Measurements from ENCODE around the gene GAREM2. TPM values are rescaled to one million over a fixed set of nuclear protein-coding genes. Genes with fewer than 3 reads are reported as not detected.

Gene GAREM2
- polyA plus RNA-seq, 2 of the 4 experiments (the other 2 are of a cell fraction): 5.1 to 5.9 TPM

- no peaks in the 10 kb centered on the region for H3K4me1 ChIP-seq
- FAIRE-seq (no peak), ATAC-seq (no peak), DNase-seq (ENCODE audit: low read depth in 1 of 2, low spot score in 1 of 2) (no peak)
- no peaks in the 10 kb centered on the region for H3K9me3 ChIP-seq
- no peak overlapping the region for H3K4me3 ChIP-seq
- no peak for TF ChIP-seq ESRRA (IDR thresholded peaks at IDR 0.05; ENCODE audit: borderline replicate concordance, low read length)
- no peak for TF ChIP-seq SREBF2 (IDR thresholded peaks at IDR 0.05)
- TF ChIP-seq SMC3 (IDR thresholded peaks at IDR 0.05): no peak
- no peak for TF ChIP-seq EHMT2 (IDR thresholded peaks at IDR 0.05; ENCODE audit: low read depth)
- TF ChIP-seq FOSL2 (IDR thresholded peaks at IDR 0.05): no peak
- TF ChIP-seq FOSL2 (CRISPR knock-in tag; IDR thresholded peaks at IDR 0.05): no peak
- no peak for TF ChIP-seq ELK1 (IDR thresholded peaks at IDR 0.05; ENCODE audit: low read depth, low read length)
- no peak for TF ChIP-seq HEYL (CRISPR knock-in tag; IDR thresholded peaks at IDR 0.05)
- TF ChIP-seq MAX (IDR thresholded peaks at IDR 0.05): no peak
- no peak for TF ChIP-seq PBX3 (IDR thresholded peaks at IDR 0.05)
- no peak for TF ChIP-seq HMGXB4 (CRISPR knock-in tag; IDR thresholded peaks at IDR 0.05; ENCODE audit: borderline replicate concordance)
- no peak for TF ChIP-seq POLR2A (IDR thresholded peaks at IDR 0.05; ENCODE audit: low read length)
- no peak for TF ChIP-seq HOXB5 (CRISPR knock-in tag; IDR thresholded peaks at IDR 0.05)
- no peak for TF ChIP-seq POLR2AphosphoS2 (conservative IDR thresholded peaks at IDR 0.05; ENCODE audit: low read length)
- no peak for TF ChIP-seq CHD4 (IDR thresholded peaks at IDR 0.05; ENCODE audit: borderline replicate concordance)
- TF ChIP-seq HDAC2 (IDR thresholded peaks at IDR 0.05): no peak
- 85% methylated on average over 10 of the region's 10 CpGs for WGBS (ENCODE audit: missing lambda C conversion rate)
- no peak overlapping the region for H3K27ac ChIP-seq
- POLR2A ChIA-PET: no interaction called here
- CTCF ChIA-PET: interaction anchor here (3.0 kb wide), 1 partner anchor 18 kb away, joined by 8 read pairs; no protein-coding TSS in a partner anchor
- no peak overlapping the region for H3K4me2 ChIP-seq
Observed at GRCh38 chr2:26162963-26163362, 9.9 kb upstream of the GAREM2 start.

- no peak for DNase-seq (ENCODE audit: low read depth in 1 of 2, low spot score in 1 of 2)
- Histone ChIP-seq H3K4me1 (no peaks in the 10 kb centered on the region), H3K9me3 (no peaks in the 10 kb centered on the region), H3K27ac (no peak overlapping the region), H3K4me3 (no peak overlapping the region), H3K4me2 (no peak overlapping the region)
- POLR2A ChIA-PET: no interaction called here
- 11% methylated on average over 1 of the region's 1 CpG for WGBS (ENCODE audit: missing lambda C conversion rate)
- ATAC-seq: no peak
- no peak for FAIRE-seq
- CTCF ChIA-PET: interaction anchor here (1.1 to 6.3 kb wide), 3 partner anchors 19 to 171 kb away, joined by 3 to 32 read pairs (median 4); no protein-coding TSS in a partner anchor
- TF ChIP-seq FOXS1 (CRISPR knock-in tag; IDR thresholded peaks at IDR 0.05) (no peak), RAD21 (conservative IDR thresholded peaks at IDR 0.05 in 1 of 2, IDR thresholded peaks at IDR 0.05 in 1 of 2) (no peak), ZNF302 (CRISPR knock-in tag; IDR thresholded peaks at IDR 0.05) (no peak), CHD2 (IDR thresholded peaks at IDR 0.05; ENCODE audit: low read length, partially characterized antibody) (no peak), EHF (CRISPR knock-in tag; IDR thresholded peaks at IDR 0.05) (no peak), CTCF (IDR thresholded peaks at IDR 0.05) (no peak), ESRRA (IDR thresholded peaks at IDR 0.05; ENCODE audit: borderline replicate concordance, low read length) (no peak), SREBF2 (IDR thresholded peaks at IDR 0.05) (no peak), HOXB5 (CRISPR knock-in tag; IDR thresholded peaks at IDR 0.05) (no peak), JUN (IDR thresholded peaks at IDR 0.05) (no peak), REST (IDR thresholded peaks at IDR 0.05) (no peak), ZFP36 (IDR thresholded peaks at IDR 0.05; ENCODE audit: borderline replicate concordance, partially characterized antibody) (no peak), CBX8 (IDR thresholded peaks at IDR 0.05) (no peak), NFE2L2 (conservative IDR thresholded peaks at IDR 0.05; ENCODE audit: low read length) (no peak), HES2 (IDR thresholded peaks at IDR 0.05) (no peak), PBX3 (IDR thresholded peaks at IDR 0.05) (no peak)
Observed at GRCh38 chr2:26164231-26164630, 8.7 kb upstream of the GAREM2 start.

All from A549 (cell line).